Activated CD4-positive, alpha-beta T cell treated with anti-CD3 and anti-CD28 coated beads for 1 hour (primary cell): ENCODE results near the gene MREG.

Experiments
- DNase-seq: peaks from one replicate; pipeline ENCODE4 v3.0.0-alpha.2; 2020

Gene MREG, protein sequence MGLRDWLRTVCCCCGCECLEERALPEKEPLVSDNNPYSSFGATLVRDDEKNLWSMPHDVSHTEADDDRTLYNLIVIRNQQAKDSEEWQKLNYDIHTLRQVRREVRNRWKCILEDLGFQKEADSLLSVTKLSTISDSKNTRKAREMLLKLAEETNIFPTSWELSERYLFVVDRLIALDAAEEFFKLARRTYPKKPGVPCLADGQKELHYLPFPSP

DNA sequence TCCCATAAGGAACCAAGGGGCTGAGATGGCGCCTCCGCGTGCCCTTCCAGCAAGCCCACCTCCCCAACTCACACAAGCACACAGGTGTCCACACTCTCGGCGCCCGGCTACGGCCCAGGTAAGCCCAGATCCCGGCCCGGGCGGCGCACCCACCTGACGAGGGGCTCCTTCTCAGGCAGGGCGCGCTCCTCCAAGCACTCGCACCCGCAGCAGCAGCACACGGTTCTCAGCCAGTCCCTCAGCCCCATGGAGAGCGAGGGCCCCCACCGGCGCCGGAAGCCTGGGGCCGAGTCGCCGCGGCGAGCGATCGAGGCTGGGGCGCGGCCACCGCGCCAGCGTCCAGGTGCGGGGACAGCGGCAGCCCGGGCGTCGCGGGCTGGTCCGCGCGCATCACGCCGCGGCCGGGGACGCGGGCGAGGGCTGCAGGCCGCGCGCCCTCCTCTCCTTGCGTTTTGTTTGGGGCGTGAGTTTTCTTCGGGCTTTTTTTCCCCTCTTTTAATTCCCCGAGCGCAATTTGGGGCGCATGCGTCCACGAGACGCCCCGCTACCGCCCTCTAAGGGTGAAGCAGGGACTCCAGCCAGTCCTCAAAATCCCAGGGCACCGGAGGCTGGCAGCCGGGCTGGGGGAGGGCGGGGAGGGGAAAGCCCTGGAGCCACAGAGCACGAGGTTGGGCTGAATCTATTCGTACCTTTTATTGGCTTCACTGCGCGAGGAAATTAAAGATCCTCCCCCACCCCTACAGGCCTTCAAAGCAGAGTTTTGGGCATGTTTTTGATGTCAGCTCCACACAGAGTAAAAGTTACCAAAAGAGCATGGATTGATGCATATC lies at the start of gene MREG:
Gene MREG (minus strand): TSS at position 472 of the 830 bp plus-strand sequence. CDS start 224 bp downstream, at position 248.
- DNase-seq: peak; percentile 68

DNA sequence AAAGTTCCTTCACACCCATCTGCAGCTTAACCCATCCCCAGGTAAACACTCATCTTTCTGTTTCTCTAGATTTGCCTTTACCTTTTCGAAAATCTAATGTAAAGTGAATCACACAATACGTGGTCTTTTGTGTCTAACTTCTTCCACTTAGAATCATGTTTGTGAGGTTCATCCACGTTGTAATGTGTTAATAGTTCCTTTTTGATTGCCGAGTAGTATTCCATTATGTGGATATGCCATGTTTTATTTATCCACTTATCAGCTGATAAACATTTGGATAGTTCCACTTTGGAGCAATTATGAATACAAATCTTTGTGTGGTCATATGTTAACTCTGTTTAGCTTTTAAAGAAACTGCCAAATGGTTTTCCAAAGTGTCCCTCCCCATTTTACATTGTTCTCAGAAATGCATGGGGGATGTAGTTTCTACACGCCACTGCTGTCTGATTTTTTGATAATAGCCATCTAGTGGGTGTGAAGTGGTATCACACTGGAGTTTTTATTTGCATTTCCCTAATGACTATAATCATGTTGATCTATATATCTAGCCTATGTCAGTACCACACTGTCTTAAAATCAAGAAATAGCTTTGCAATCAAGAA lies 46.0 kb upstream of the MREG start:
- no peak for DNase-seq

DNA sequence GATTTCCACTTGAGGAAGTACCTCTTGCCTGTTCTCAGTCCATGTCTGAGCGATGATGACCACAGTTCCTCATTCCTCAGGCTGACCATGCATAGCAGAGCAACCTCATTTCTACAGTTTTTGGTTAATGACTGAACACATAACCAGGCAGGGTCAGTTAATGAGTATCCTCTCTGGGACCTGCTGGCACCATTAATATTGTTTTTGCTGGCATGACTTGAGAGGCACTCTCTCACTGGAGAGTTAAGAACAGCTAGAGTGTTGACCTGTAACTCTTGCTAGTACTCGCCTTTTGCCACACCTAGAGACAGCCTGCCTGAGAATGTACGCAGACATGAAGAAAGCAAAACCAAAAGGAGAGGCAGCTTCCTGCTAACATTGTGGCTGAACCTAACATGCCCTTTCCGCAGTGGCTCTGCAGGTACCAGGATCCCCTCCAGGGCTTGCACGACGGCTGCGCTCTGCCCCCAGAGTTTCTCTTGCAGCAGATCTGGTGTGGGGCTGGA lies 44.4 kb upstream of the MREG start:
- DNase-seq: peak; percentile 31

DNA sequence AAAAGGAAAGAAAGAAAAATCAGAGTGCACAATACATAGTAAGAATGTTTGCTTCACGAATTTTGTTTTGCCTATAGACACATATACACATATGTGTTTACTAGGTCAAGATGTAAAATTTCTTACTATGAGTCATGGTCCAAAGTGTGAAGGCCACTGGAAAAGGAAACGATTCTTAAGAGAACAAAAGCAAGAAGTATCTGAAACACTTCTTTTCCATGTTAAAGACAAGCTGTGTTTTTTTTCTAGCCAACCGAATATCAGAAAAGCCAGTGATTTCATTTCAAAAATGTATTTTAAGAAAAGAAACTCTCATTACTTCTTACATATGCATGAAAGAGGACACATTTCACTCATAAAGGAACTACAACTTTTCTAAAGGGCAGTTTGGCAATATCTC lies 43.4 kb upstream of the MREG start:
- no peak for DNase-seq

DNA sequence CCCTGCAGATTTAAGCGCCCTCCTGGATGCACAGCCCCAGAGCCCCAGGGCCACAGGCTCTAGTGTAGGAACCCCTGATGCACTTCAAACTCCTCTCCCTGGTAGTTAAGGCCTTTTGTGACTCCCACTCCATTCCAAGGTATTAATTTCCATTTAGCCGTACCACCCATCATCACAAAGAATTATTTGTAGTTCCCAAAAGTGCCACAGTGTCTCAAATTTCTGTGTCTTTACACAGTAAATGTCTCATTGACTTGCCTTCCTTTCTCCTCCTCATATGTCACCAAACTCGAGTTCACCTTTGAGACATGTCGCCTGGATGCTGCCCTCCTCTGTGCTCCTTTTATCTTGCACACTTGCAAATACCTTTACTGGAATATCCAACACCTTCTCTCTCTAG lies 42.3 kb upstream of the MREG start:
- no peak for DNase-seq

DNA sequence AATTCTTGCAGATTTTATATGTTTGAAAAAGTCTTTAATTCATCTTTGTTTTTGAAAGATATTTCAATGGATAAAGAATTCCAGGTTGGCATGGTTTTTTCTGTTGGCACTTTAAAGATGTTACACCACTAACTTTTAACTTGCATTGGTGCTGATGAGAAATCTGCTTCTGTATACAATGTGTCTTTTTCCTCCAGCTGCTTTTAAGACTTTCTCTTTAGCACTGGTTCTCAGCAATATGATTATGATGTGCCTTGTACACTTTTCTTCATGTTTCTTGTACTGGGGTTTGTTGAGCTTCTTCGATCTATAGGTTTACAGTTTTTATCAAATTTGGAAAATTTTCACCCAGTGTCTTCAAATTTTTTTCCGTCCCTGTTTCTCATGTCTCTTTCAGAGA lies 39.1 kb upstream of the MREG start:
- no peak for DNase-seq

DNA sequence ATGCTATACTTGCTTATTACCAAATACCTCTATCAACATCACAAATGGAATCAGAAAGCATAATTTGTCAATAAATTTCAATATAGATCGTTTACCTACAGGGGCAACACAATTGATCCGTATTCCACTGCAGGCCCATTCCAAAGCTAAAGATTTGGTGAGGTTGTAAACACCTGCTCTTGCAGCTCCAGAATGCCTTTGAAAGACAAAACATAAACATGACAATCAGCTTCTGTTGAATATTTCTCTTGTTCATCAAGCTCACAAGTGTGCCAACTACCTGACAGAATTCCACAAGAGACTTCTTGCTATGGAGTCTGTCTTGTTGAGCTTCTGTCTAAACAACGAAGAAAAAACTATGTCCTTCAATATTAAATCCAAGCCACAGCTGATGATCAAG lies 38.0 kb upstream of the MREG start:
- no peak for DNase-seq

DNA sequence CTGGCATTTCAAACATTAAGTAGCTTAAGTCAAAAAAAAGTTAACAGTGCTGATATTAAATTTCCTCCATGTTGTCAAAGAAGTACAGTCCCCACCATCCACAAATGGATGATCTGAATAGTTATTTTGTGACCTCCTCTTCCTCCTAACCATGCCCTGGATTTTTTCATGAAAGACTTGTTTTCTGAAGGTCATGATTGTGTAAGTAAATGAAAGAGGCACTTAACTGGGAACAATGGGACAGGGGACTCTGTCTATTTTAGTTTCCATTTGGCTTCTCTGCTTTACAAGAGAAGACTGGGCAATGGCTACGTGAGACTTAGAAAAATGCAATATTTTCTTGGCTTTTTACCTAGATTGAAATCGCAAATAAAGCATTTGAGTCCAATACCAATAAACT lies 36.1 kb upstream of the MREG start:
- no peak for DNase-seq

DNA sequence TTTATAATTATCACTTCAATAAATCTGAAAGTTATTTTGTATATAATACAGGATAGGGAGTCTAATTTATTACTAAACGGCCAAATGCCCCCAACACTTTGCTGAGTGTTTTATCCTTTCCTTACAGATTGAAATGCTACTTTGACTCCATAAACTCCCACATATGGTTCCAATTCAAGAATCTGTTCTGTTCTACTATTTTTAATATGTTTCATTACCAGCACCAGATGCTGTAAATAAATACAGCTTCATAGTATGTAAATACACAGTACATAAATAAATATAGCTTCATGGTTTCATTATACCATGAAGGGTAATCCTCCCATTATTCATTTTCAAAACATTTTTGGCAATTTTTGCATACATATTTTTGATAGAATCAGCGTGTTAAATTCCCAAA lies 34.0 kb upstream of the MREG start:
- no peak for DNase-seq

DNA sequence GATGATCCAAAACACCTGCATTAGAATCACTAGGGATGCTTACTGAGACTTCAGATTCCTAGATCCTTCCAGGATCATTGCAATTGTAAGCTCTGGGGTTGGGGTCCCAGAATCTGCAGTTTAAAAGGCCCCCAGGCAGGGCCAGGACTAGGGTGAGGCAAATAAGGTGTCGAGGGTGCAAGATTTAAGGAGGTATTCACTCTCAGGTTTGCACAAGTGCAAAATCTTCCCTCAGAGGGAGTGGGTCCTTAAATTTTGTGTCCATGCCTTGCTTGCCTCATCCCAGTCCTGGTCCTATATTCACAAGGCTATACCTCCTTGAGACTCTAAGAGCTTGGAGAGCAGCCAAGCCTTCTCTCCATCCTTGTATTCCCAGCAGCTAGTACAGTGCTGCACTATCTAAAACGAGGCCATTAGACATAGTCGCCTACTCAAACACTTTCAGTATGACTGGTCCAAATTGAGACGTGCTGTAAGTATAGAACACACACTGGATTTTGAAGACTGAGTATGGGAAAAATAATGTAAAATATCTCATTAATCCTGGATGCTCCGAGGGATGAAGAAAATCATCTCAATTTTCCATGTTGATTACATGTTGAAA lies 31.6 kb upstream of the MREG start:
- DNase-seq: no peak

DNA sequence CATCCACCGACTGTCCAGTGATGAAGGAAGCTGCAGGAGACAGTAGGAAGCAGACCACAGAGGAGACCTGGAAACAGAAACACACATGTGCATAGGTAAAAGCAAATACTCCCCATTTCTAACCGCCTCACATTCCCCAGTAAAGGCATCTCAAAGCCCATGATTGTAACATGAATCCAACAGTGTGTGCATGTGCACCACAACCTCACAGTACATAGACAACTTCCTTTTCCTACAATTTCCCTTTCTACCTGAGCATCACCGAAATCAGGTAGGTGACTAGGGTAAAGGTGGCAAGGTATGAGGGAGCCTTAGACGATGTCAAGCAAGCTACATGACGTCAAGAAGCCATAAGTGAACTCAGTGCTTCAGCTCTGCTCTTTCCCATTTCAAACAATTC lies 30.6 kb upstream of the MREG start:
- DNase-seq: no peak

DNA sequence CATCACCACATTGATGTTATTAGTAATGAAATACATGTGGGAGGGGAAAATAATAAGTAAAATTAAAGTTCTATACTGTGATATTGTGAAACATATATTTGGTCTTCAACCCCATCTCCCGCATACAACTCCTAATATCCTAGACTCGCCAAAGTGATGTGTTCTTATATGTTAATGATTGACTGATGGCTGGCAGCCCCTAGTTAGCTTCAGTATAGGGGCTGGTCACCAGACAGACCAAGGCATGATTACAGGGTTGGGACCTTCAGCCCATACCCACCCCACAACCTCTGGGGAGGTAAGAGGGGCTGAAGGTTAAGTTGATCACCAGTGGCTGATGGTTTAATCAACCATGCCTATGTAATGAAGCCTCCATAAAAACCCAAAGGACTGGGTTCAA lies 28.1 kb upstream of the MREG start:
- no peak for DNase-seq

DNA sequence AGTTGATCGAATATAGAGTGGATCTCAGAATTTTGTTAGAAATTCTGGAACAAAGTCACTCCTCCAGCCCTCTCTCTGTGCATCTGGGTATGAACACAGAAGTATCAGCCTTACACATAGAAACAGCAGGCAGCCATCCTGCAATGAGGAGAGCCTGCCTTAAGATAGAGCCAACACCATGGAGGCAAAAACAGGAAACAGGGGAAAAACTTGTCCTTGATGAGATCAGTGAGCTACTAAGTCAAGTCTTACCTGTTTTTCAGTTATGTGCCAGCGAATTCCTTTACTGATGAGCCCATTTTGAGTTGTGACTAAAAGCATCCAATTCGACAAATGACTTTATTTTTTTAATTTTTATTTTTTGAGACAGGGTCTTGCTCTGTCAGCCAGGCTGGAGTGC lies 26.6 kb upstream of the MREG start:
- no peak for DNase-seq

DNA sequence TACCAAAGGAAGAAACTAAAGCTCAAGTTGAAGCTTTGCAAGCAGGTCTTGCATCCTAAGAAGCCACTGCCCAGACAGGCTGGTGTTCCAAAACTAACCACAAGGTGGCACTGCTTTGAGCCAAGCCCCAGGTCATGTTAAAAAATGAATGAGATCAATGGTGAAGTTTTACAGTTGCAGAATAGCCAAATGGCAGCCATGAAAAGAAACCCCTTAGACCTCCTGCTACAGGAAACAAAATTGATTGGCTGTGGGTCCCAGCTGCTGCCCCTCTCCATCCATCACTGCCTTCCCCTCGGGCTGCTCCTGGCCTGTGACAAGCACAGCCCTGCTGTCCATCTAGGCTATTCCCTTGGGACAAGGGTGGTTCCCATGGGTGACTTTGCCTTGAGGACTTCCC lies 20.7 kb upstream of the MREG start:
- peak; percentile 63 for DNase-seq

DNA sequence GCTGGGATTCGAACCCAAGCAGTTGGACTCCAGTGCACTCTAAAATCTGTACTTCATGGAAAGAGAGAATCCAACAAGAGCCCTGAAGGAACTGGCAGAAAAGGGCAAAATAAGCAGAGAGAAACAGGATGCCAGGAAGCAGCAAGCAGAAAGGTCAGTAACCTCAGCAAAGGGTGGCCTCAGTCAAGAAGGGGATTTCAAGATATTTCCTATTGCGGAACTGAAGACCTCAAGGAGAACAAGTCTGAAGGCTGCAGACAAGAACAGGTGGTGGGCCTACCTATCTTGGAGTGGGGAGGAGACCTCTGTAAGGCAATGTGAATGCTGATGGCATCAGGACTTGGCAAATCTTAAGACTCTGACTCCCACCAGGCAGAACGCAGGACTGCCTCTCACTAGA lies 20.1 kb upstream of the MREG start:
- DNase-seq: no peak

DNA sequence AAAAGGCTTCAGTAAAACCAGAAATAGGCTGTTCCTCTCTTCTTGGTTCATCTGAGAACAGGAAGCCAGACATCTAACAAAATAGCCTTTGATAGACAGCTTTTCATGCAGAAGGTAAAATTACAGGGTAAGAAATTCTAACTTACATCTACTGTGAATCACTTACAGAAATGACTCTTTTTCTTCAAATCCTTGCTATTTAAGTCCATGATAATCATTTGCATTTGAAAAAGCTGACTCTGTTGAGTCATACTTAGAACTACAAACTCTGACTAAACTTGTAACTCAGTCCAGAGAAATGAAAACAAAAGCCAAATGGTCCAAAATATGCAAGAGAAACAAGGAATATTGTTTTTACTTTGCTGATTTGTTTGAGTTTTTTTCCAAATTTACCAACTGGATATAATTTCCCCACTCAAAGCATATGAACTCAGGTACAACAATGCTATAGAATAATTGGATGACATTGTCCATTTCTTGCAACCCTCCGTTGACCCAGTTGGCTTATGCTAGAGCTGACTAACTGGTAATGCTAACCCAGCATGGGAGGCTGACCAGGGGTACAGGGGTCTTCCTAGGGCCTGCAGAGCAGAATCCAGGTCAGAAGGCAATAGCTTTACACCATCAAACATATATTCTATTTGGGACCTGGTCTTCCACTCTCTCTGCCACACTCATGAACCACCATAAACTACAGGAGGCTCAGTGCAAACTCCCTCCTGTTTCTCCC lies 18.8 kb upstream of the MREG start:
- no peak for DNase-seq

DNA sequence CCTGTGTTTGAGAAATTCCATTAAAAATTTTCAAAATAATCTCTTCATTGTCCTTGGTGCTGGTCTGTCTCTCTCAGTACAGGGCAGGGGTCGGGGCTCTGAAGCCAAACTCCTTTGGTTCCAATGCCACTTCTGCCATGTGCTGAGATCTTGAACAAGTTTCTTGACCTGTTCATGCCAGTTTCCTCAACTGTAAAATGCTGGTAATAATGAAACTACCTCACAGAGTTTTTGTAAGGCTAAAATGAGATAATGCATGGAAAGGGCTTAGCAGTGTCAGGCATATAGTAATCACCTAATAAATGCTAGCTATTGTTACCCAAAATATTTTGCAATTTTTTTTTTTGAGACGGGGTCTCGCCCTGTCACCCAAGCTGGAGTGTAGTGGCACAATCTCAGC lies 16.9 kb upstream of the MREG start:
- no peak for DNase-seq

DNA sequence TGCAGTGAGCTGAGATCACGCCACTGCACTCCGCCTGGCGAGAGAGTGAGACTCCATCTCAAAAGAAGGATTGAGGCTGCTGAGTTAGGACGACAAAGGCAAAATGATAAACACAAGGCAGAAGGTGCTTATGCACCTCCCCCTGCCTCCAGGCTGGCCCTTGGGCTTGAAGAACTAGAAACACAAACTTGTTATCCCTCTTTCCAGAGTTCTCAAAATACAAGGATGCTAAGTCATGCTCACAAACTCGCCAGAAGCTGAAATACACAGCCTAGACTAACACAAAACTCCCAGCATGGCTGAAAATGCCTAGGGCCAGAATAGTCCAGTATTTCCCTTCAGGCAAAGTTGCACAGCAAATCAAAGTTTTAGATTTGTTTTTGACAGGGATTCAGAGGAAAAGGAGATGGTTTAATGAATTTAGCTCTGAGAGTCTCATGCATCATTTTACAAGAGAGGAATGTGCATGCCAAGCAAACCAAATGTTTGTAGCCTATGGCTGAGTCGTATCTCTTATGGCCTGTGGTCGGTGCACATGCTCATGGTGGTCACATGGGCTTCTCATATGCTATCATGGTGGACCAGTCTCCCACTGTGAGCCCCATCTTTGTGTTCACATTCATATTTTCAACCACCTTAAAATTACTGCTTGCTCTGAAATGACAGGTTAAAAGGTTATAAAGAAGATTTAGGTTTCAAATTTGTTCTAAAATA lies 16.2 kb upstream of the MREG start:
- DNase-seq: no peak

DNA sequence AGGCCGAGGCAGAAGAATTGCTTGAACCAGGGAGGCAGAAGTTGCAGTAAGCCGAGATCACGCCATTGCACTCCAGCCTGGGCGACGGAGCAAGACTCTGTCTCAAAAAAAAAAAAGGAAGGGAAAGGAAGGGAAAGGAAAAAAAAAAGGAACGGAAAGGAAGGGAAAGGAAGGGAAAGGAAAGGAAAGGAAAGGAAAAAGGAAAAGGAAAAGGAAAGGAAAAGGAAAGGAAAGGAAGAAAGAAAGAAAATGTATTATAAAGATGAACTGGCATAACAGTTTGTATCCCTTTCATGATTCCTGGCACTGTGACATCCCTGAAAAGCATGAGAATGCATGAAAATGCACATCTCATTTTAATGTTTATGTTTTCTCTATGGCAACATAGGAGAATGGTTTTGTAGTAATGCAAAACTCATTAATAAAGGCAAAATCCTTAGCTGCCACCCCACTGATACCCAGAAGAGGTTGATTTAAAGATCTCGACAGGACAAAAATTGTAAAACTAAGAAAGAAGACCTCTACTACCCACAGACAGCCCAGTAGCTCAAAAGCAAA lies 11.5 kb upstream of the MREG start:
- no peak for DNase-seq

DNA sequence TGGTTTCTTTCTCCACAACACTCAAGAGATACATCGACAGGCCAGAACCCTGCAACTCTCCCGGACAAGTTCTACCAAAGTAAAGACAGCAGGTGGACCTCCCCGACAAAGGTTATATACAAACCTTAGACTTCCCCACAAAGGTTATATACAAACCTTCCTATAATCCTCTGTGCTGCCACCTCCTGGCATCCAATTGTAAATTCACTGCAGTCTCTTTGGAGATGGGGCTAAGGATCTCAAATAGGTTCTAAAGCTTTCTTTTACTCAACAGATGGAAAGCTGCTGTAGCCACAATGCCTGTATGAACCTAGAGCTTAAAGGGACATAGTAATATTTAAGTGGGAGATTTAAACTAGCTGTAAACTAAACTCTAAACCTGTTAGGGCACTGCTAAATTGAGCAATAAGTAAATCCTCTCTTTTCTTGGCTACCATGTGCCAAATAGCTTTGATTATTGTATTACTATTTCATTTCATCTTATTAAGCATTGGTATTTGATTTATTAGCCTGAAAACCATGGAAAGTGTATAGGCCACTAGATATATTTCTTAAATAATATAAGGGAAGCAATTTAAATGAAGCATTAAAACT lies 9.8 kb upstream of the MREG start:
- no peak for DNase-seq

DNA sequence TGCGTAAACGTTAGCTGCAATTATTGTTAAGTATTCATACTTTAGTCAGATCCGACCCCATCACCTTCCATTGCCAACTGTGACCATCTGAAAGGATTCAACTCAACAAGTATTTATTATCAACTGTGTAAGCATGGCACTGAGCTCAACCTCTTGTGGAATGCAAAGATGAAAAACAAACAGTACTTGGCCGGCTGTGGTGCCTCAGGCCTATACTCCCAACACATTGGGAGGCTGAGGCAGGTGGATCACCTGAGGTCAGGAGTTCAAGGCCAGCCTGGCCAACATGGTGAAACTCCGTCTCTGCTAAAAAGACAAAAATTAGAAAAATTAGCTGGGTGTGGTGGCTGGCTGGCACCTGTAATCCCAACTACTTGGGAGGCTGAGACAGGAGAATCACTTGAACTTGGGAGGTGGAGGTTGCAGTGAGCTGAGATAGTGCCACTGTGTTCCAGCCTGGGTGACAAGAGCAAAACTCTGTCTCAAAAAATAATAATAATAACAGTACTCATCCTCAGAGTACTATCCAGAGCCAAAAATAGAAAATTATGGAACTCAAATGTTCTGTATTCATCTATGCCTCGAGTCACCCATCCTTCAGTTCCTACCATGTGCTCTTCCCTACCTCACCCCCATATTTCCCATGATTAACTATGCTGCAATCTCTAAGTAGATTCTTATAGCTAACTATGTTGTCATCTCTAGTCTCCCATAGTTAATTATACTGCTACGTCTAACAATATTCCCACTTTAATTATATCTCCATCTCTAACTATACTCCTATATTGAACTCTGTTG lies 8.6 kb upstream of the MREG start:
- DNase-seq: no peak
